CD4-positive, alpha-beta T cell (primary cell): ENCODE results near the gene ANO2. TPM values are rescaled to one million over a fixed set of nuclear protein-coding genes. Genes with fewer than 3 reads are reported as not detected.

Experiments used
- ATAC-seq: fragments of 200-7000 bp; cut with Tn5 transposase; one replicate; pipeline ENCODE4 v1.10.0; 2022; ENCODE audit warnings: mild to moderate bottlenecking; ENCODE audit not compliant: poor library complexity
- CTCF ChIA-PET: fragments of 350-600 bp; sonication (Branson Sonifier 250); formaldehyde crosslinking; loops from one replicate; lab custom pipeline; 2021; ENCODE audit warnings: antibody characterized with exemption, inconsistent platforms; lab: Charles Lee
- POLR2A ChIA-PET: fragments of 350-600 bp; sonication (Branson Sonifier 250); formaldehyde crosslinking; loops from one replicate; lab custom pipeline; 2021; ENCODE audit warnings: antibody characterized with exemption, inconsistent platforms; lab: Charles Lee
- DNase-seq, 14 experiments: peaks; one replicate each; pipeline ENCODE4 v3.0.0-alpha.2; 2013 to 2020; ENCODE audit warnings: mixed read lengths in 2 of 14
- H3K27ac ChIP-seq, 2 donors: one replicate each; pipeline versions ENCODE4 v1.5.1 to v1.7.0; 2013; ENCODE audit warnings: low read length in 2 of 2, low read depth in 1 of 2, mild to moderate bottlenecking in 1 of 2
- H3K27me3 ChIP-seq, 2 experiments: 1 replicate in 1 of 2; 2 replicates in 1 of 2; pipeline versions ENCODE4 v1.6.1 to v1.7.0; 2013; ENCODE audit warnings: low read length in 2 of 2, control low read depth in 1 of 2, mild to moderate bottlenecking in 1 of 2, moderate library complexity in 1 of 2; ENCODE audit not compliant: insufficient read depth in 2 of 2, control insufficient read depth in 1 of 2
- H3K36me3 ChIP-seq: one replicate; pipeline ENCODE4 v1.6.1; 2013; ENCODE audit warnings: low read length, control low read depth; ENCODE audit not compliant: insufficient read depth
- H3K4me1 ChIP-seq: one replicate; pipeline ENCODE4 v1.6.1; 2013; ENCODE audit warnings: low read length, control low read depth; ENCODE audit not compliant: insufficient read depth
- H3K4me3 ChIP-seq: one replicate; pipeline ENCODE4 v1.5.1; 2013; ENCODE audit warnings: mild to moderate bottlenecking, low read length, moderate library complexity
- H3K9me3 ChIP-seq, 2 experiments: 1 replicate in 1 of 2; 2 replicates in 1 of 2; pipeline versions ENCODE4 v1.6.1 to v1.7.0; 2013; ENCODE audit warnings: low read length in 2 of 2, mild to moderate bottlenecking in 2 of 2, control low read depth in 1 of 2, moderate library complexity in 1 of 2; ENCODE audit not compliant: control insufficient read depth in 1 of 2, insufficient read depth in 1 of 2
- H3K27ac Mint-ChIP-seq: one replicate; pipeline ENCODE4 v1.8.0; 2020; ENCODE audit warnings: mixed read lengths
- H3K27me3 Mint-ChIP-seq: one replicate; pipeline ENCODE4 v1.8.0; 2021; ENCODE audit warnings: mixed read lengths
- H3K36me3 Mint-ChIP-seq: one replicate; pipeline ENCODE4 v1.8.0; 2021; ENCODE audit warnings: low read depth, mixed read lengths
- H3K4me1 Mint-ChIP-seq: one replicate; pipeline ENCODE4 v1.8.0; 2021; ENCODE audit warnings: low read depth, mixed read lengths
- H3K4me3 Mint-ChIP-seq: one replicate; pipeline ENCODE4 v1.8.0; 2020; ENCODE audit warnings: mild to moderate bottlenecking, mixed read lengths
- H3K9me3 Mint-ChIP-seq: one replicate; pipeline ENCODE4 v1.8.0; 2020; ENCODE audit warnings: mixed read lengths
- intact Hi-C, 2 experiments: fragments of 100-400 bp; cut with DNase I in 1 of 2; cut with micrococcal nuclease in 1 of 2; formaldehyde crosslinking; loops; one replicate each; pipeline versions ENCODE4 v1.15.1 to v1.9.0; 2023 to 2025; cut with DNase I, micrococcal nuclease
- total RNA-seq, 174 experiments: library from RNA in 2 of 174; stranded (reverse) in 2 of 174; gene quantifications; one replicate each; pipeline ENCODE4 v1.2.3 and lab custom pipeline; 2021 to 2026
- TF ChIP-seq, protein P1 (sequence below): fragments of 200-600 bp; IDR thresholded peaks from one replicate; pipeline ENCODE4 v1.8.0; 2022; ENCODE audit warnings: antibody characterized with exemption, mild to moderate bottlenecking

Gene ANO2
- total RNA-seq, 2 experiments from 2014 or later = not detected

DNA sequence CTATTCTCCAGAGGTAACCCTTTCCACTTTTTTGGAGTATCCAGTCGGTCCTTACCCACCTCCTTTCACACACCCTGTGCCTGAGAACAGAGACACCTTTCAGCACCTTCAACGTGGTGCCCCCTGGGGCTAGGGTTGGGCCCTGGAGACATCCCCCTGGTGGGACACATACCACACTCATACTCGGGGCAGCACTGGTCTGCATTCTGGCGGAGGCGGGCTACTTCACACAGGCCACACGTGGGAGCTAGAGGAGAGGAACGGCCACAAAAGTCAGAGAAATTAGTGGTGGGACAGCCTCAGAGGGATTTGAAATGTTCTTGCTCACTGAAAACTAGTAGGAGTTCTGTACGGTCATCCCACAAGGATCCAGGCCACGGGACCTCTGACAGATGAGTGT, 39.8 kb upstream of the ANO2 start:
- H3K4me1 ChIP-seq = peaks cover 4% of the 10 kb centered on the region
- Mint-ChIP-seq H3K27ac (no peak overlapping the region), H3K27me3 (no peaks in the 10 kb centered on the region), H3K4me3 (no peak overlapping the region), H3K36me3 (no peaks in the 10 kb centered on the region), H3K9me3 (no peaks in the 10 kb centered on the region), H3K4me1 (no peaks in the 10 kb centered on the region)
- TF ChIP-seq, protein P1, sequence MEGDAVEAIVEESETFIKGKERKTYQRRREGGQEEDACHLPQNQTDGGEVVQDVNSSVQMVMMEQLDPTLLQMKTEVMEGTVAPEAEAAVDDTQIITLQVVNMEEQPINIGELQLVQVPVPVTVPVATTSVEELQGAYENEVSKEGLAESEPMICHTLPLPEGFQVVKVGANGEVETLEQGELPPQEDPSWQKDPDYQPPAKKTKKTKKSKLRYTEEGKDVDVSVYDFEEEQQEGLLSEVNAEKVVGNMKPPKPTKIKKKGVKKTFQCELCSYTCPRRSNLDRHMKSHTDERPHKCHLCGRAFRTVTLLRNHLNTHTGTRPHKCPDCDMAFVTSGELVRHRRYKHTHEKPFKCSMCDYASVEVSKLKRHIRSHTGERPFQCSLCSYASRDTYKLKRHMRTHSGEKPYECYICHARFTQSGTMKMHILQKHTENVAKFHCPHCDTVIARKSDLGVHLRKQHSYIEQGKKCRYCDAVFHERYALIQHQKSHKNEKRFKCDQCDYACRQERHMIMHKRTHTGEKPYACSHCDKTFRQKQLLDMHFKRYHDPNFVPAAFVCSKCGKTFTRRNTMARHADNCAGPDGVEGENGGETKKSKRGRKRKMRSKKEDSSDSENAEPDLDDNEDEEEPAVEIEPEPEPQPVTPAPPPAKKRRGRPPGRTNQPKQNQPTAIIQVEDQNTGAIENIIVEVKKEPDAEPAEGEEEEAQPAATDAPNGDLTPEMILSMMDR = no peak
- H3K27me3 ChIP-seq = no peaks in the 10 kb centered on the region
- DNase-seq = no peak
- no peaks in the 10 kb centered on the region for H3K9me3 ChIP-seq
- POLR2A ChIA-PET = no interaction called here
- H3K4me3 ChIP-seq = no peak overlapping the region
- intact Hi-C loops = no loop called here
- no peak overlapping the region for H3K27ac ChIP-seq
- CTCF ChIA-PET = no interaction called here
- H3K36me3 ChIP-seq = no peaks in the 10 kb centered on the region
- no peak for ATAC-seq

DNA sequence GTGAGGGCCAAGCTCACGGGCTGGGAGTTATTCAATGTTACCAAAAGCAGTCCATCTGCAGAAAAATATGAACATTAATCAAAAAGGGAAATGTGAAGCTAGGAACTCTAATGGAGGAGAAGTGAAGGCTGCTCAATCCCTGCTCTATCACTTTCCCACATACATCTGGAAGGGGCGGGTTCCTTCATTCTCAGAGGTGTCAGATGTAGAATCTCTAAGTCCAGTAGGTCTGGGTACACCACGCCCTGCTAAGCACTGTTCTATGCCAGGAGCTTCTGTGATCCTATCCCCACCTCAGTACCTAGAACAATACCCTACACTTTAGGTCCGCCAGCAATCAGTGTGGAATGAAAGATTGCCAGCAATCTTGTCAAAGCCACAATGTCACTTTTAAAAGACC, 37.0 kb upstream of the ANO2 start:
- Histone ChIP-seq H3K27me3 (no peaks in the 10 kb centered on the region), H3K27ac (no peak overlapping the region), H3K36me3 (no peaks in the 10 kb centered on the region), H3K9me3 (no peaks in the 10 kb centered on the region), H3K4me1 (no peaks in the 10 kb centered on the region), H3K4me3 (no peak overlapping the region)
- POLR2A ChIA-PET = no interaction called here
- Mint-ChIP-seq H3K4me1 (no peaks in the 10 kb centered on the region), H3K9me3 (no peaks in the 10 kb centered on the region), H3K27ac (no peak overlapping the region), H3K36me3 (no peaks in the 10 kb centered on the region), H3K27me3 (peaks cover 1% of the 10 kb centered on the region), H3K4me3 (no peak overlapping the region)
- TF ChIP-seq, protein P1 = no peak
- ATAC-seq = no peak
- CTCF ChIA-PET = interaction anchor here (0.7 kb wide), 1 partner anchor 9 kb away, joined by 3 read pairs; no protein-coding TSS in a partner anchor
- DNase-seq = no peak
- intact Hi-C loops = no loop called here

DNA sequence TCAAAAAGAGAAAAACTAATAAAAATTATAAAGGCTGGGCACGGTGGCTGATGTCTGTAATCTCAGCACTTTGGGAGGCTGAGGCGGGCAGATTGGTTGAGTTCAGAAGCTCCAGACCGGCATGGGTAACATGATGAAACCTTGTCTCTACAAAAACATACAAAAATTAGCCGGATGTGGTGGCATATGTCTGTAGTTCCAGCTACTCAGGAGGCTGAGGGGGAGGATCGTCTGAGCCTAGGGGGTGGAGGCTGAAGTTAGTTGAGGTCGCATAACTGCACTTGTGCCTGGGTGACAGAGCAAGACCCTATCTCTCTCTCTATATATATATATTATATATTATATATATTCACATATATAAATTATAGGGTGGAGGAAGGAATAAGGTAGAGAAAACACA, 32.5 kb upstream of the ANO2 start:
- H3K36me3 Mint-ChIP-seq = no peaks in the 10 kb centered on the region
- no peak for DNase-seq
- Histone ChIP-seq H3K4me1 (no peaks in the 10 kb centered on the region), H3K9me3 (no peaks in the 10 kb centered on the region), H3K27me3 (peaks cover 0 to 8% of the 10 kb centered on the region in 2 experiments), H3K27ac (no peak overlapping the region), H3K36me3 (no peaks in the 10 kb centered on the region), H3K4me3 (no peak overlapping the region)
- H3K9me3 Mint-ChIP-seq = no peaks in the 10 kb centered on the region
- TF ChIP-seq, protein P1 = no peak
- no peaks in the 10 kb centered on the region for H3K4me1 Mint-ChIP-seq
- intact Hi-C loops = no loop called here
- CTCF ChIA-PET = no interaction called here
- POLR2A ChIA-PET = no interaction called here
- peaks cover 27% of the 10 kb centered on the region for H3K27me3 Mint-ChIP-seq
- ATAC-seq = no peak
- no peak overlapping the region for H3K4me3 Mint-ChIP-seq
- H3K27ac Mint-ChIP-seq = no peak overlapping the region
